Limb (tissue), 2 donors: ENCODE data around the gene RAPGEF1.

Experiments used
- DNase-seq, 2 donors: peaks; one replicate each; pipeline ENCODE4 v3.0.0-alpha.2; 2016; ENCODE audit errors: extremely low spot score in 2 of 2

RAPGEF1 gene

GRCh38 chr9:131539223-131539923, 200.5 kb downstream of the RAPGEF1 start:
- no peak for DNase-seq

- DNase-seq: no peak
Measured at GRCh38 chr9:131537946-131538345, 201.9 kb downstream of the RAPGEF1 start.

- DNase-seq: no peak
Measured at GRCh38 chr9:131534721-131535237, 205.1 kb downstream of the RAPGEF1 start.

- DNase-seq: peak; percentile 70 to 97
Measured at GRCh38 chr9:131530920-131531832, 208.7 kb downstream of the RAPGEF1 start, which contains the start of gene UCK1. Gene UCK1 (minus strand): TSS chr9:131531263. CDS start chr9:131531174, 89 bp downstream.

GRCh38 chr9:131530546-131530919, 209.3 kb downstream of the RAPGEF1 start:
- DNase-seq: peak in 1 of 2 donors; percentile 57

GRCh38 chr9:131529597-131530545, 210.0 kb downstream of the RAPGEF1 start:
- no peak for DNase-seq

- no peak for DNase-seq
Measured at GRCh38 chr9:131528886-131529505, 210.9 kb downstream of the RAPGEF1 start.

- no peak for DNase-seq
Measured at GRCh38 chr9:131528186-131528585, 211.7 kb downstream of the RAPGEF1 start.
